GM12801 (cell line): ENCODE measurements around the gene PARP8.

Source experiments
- CTCF ChIP-seq: IDR thresholded peaks from one replicate; pipeline ENCODE4 v1.5.1; 2011; ENCODE audit warnings: control low read depth; ENCODE audit not compliant: insufficient read length; ENCODE audit errors: extremely low read depth

PARP8 gene

GRCh38 chr5:50675385-50675784 is 8.9 kb downstream of the PARP8 start:
- no peak for TF ChIP-seq CTCF

- TF ChIP-seq CTCF: no peak
Measured at GRCh38 chr5:50684721-50685120, 18.3 kb downstream of the PARP8 start.

GRCh38 chr5:50687548-50687947 is 21.1 kb downstream of the PARP8 start:
- TF ChIP-seq CTCF: no peak

GRCh38 chr5:50691399-50692016 is 25.1 kb downstream of the PARP8 start:
- TF ChIP-seq CTCF: no peak

GRCh38 chr5:50694027-50694590 is 27.7 kb downstream of the PARP8 start:
- no peak for TF ChIP-seq CTCF

- no peak for TF ChIP-seq CTCF
Measured at GRCh38 chr5:50697739-50698138, 31.3 kb downstream of the PARP8 start.

- no peak for TF ChIP-seq CTCF
Measured at GRCh38 chr5:50699737-50700136, 33.3 kb downstream of the PARP8 start.

GRCh38 chr5:50700706-50701105 is 34.3 kb downstream of the PARP8 start:
- no peak for TF ChIP-seq CTCF
